Right renal cortex interstitium (tissue), 3 donors: ENCODE results near the gene FAM25G. TPM values are rescaled to one million over a fixed set of nuclear protein-coding genes. Genes with fewer than 3 reads are reported as not detected.
A peak's percentile ranks its signal among the peaks of the same experiment; 100 is the strongest.
"Not testable (repeated sequence)": the region's sequence is repeated elsewhere in the genome, so short reads cannot be mapped to it uniquely, and the experiment has no call there.

Experiments
- DNase-seq, 3 donors: peaks; one replicate each; pipeline ENCODE4 v3.0.0-alpha.2; 2013; ENCODE audit warnings: low read depth in 3 of 3, low spot score in 2 of 3
- polyA plus RNA-seq, 3 donors: library from polyadenylated mRNA; unstranded; fragments of 120-200 nt; gene quantifications; one replicate each; pipeline ENCODE4 v1.2.1, GENCODE V29; 2013; ENCODE audit not compliant: insufficient read length in 3 of 3

The FAM25G gene
- polyA plus RNA-seq, 3 donors: not detected

DNA sequence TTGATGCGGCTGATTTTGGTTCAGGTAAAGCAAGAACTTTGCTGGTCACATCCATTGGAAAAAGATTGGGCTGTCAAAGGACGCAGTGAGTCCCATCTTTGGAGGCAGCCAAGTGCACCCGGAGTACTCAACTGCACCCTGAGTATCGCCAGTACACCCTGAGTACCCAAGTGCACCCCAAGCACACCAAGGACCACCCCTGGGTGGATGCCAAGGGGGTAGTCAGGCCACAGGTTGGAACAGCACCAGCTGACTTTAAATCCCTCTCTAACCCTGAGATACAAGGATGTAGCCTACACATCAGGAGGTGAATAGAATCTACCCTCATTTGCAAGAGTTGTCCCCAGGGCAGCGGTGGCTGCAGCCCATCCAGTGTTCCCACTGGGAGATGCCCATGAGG lies 24.0 kb downstream of the FAM25G start:
- DNase-seq: not testable (repeated sequence)

- DNase-seq: not testable (repeated sequence)
Measured at GRCh38 chr10:47465216-47465917, 26.1 kb downstream of the FAM25G start.

DNA sequence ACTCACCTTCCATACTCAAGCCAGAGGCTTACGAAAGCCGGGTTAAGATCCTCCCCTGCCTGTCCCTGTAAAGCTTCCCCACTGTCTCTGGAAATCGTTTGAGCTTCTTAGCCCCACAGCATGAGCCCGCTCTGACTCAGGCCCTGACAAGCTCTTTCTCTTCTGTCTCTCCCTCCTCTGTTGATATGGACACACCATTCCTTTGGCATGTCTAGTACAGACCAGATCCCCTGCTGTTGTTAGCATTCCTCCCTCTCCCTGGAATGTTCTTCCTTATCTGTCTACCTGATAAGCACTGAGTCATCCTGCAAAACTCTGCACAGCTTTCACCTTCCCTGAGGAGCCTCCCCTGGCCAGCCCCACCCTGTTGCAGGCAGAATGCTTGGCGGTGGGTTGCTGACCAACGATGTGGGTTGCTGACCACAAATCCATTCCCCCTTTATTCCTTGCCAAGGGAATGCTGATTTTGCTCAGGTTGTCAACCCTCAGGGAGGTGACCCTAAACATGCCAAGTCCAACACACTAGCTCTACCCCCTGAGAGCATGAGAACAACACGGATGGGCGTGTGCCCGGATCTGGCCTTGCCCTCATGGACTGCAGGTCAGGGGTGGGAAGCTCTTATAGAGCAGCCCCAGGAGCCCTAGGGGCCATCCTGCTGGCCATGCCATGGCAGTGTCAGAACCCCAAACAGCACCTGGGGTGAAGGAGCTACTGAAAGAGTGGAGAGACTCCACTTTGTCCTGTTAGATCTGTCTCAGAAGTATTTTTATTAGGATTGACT lies 28.7 kb downstream of the FAM25G start:
- not testable (repeated sequence) for DNase-seq

GRCh38 chr10:47461261-47461687 lies 30.2 kb downstream of the FAM25G start:
- peak in 1 of 3 donors; percentile 30 for DNase-seq

- no peak for DNase-seq
Measured at GRCh38 chr10:47458466-47459154, 32.9 kb downstream of the FAM25G start.

GRCh38 chr10:47457826-47458225 lies 33.7 kb downstream of the FAM25G start:
- no peak for DNase-seq

DNA sequence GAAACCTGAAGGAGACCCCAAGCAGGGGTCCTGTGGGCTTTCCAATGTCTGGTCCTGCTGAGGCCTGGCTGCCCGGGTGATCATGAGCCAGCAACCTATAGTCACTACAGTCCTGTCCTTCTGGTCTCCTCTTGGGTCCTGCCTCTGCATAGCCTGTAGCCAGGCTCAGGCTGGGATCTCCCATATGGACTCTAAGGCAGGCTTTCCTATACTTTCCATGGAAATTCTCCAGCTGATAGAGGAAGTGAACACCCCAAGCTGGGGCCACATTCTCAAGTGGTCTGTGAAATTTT lies 34.0 kb downstream of the FAM25G start:
- no peak for DNase-seq

GRCh38 chr10:47456794-47457527 lies 34.5 kb downstream of the FAM25G start:
- no peak for DNase-seq

DNA sequence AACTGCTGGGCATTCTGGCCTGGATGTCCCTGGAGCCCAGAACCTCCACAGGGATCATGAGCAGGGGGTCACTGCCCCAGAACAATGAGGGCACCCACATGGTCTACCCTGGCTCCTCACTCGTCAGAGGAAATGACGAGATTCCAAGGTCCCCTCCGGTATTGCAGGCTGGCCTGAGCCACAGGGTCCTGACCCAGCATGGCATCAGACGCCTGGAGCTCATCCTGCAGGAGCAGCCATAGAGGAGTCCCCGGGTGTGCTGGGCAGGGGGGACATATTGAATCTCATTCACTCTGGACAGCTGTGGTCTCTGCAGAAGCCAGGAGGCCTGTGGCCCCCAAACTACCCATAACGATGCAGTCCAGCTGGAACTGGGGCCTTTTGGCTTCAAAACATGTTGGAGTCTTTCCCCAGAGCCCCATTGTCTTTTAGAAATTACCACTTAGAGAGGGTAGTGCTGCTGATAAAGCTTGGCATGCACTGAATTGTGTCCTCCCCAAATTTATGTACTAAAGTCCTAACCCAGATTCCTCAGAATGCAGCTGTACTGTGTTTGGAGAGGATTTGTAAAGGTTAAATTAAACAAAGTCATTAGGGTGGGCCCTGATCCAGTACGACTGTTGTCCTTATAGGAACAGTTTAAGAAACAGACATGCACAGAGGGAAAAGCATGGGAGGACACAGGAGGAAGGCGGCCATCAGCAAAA lies 35.3 kb downstream of the FAM25G start:
- DNase-seq: peak in 2 of 3 donors; percentile 18 to 31

DNA sequence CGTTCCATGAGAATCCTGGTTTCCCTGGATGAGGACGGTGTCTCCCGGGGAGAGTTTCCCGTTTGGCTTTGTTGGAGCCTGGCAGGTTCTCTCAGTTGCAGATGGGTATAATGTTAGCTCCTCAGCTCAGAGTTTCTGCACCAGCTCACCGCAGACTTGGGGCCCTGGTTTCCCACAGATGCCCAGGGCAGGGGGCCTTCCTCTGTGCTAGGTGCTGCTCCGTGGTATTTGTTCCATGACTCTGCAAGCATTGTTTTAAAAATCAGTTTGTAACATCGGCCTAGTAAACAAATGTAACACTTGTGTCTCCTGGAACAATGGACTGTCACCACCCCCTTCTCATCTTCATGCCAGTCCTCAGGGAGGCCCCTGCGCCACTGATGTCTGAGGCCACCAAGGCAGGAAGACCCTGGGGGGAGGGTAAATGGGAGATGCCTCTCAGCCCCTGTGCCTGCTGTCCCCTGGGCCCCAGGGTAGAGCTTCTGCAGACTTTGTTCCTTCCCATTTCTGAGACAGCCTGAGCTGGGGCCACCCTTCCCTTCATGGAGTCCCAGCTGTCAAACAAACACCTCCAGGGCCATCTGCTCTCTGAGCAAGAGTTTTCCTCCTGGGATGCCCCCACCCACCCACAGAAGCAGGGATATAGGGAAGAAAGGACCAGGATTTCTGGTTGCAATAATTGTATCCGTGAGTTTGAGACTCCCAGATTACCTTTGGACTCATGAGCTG lies 36.0 kb downstream of the FAM25G start:
- not testable (repeated sequence) for DNase-seq

GRCh38 chr10:47454780-47455058 lies 36.8 kb downstream of the FAM25G start:
- DNase-seq: no peak

DNA sequence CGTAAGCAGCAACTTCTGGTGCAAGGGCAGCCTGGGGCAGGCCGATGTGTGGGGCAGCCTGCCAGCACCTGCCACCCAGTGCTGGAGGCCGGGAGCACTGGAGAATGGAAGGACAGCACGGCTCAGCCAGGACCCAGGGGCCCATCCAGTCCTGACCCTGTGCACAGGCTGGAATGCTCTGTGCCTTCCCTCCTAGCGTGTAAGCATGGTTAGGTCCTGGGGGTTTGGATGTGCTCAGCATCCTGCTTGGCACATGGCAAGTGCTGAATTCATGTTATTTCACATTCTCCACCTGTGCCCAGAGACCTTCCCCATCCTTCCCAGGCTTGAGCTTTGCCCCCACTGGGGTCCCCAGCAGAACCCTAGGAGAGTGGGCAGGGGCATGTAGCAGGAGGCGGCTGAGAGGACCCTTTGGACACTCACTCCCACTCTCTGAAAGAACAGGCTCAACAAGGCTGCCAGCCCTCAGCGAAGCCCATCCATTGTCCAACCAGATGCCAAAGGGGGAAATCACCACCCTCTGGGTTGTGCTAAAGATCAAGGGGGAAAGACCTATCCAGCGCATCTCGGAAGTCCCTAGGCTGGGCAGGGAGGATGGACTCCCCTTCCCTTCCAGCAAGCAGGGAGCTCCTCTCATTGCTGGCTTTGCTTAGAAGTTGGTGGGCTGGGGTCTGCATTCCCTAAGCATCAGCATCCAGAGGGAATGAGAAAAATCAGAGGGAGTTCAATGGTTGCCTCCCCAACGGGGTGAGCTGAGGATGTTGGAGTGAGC lies 37.3 kb downstream of the FAM25G start:
- no peak for DNase-seq

DNA sequence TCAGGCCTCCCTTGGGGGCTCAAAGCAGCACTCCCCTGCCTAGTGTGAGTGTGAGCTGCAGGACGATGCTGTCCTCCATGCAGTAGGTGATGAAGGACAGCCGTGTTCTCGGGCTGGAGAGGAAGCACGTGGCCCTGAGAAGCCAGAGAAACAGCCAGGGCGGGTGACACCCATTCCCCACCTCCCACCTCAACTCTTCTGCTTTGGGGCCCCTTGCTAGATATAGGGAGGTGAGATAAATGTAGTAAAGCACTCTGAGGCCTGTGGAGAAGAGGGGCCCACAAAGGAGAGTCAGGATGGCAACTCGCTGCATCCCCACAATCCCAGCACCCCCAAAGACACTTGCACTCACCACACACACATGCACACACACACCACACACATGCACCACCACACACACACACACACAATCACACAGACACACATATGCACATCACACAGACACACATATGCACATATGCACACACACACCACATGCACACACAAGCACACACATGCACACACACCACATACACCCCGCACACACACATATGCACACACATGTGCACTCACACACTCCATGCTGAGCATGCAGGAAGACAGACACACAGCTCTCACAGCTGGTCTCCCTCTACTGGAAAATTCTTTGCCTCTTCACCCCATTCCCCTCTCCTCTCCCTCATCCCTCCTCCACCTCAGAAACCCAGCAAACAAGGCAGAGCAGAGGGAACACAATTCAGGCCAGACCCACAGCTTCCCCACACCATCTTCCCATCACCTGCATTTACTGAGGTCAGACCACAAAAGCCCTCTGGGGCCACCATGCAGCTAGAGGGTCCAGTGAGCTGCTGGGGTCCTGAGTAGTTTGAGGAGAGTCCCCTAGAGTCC lies 38.1 kb downstream of the FAM25G start:
- no peak for DNase-seq

- no peak for DNase-seq
Measured at GRCh38 chr10:47452495-47453140, 38.9 kb downstream of the FAM25G start.

DNA sequence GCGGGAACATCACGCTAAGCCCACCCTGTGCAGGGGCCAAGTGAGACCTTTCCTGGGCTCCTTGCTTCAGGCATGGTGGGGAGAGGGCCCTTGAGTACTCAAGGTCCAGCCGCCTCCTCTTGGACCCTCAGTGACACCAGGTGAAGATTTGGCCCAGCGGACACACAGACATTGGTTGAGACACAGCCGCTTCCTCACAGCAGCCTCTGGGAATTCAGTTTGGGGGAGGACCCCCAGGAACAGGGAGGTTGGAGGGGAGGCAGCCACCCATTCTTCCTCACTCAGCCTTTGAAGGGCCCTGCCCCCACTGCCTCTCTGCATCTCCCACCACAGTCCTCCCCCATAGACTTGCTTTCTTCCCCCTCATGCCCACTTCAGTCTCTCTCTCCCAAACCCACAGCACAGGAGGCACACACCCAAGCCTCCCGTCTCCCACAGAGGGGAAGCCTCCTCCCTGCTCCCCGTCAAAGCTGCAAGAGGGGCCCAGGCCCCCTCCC lies 39.5 kb downstream of the FAM25G start:
- DNase-seq: no peak

DNA sequence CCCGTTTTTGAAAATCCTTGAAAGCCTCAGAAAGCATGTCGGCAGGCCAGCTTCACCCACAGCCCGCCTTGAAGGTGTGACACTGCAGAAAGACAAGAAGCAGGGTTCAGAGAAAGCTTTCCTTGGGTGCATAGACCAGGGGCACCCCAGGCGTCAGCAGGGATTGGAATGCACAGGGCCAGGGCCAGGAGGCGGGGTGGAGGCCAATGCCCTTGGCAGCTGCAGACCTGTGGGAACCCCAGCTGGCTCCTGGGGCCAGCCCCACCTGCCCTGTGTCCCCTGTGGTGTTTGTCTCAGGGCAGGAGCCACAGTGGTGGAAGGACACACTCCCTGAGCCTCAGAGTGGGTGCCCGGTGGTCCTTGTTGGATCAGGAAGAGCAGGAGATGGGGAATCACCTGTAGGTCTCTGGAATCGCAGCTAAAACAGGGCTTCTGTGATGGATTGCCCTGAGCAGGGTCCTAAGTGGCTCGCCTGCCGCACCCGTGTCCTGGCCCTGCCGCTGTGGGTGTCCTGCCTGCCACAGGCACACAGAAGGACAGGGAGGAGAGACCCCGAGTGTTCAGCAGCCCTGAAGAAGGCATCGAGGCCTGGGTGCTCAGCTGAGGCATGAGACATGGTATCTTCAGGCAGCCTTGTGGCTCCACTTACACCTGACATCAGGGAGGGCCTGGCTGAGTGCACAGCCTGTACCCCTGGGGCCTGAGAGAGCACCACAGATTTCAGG lies 40.1 kb downstream of the FAM25G start:
- no peak for DNase-seq

GRCh38 chr10:47450442-47450841 lies 41.1 kb downstream of the FAM25G start:
- DNase-seq: no peak
